HCT116 (cell line): ENCODE data around the gene KNSTRN. TPM values are rescaled to one million over a fixed set of nuclear protein-coding genes. Genes with fewer than 3 reads are reported as not detected.

Experiments used
- ATAC-seq: fragments of 200-7000 bp; cut with Tn5 transposase; 2 replicates; pipeline ENCODE4 v1.9.1; 2020; ENCODE audit warnings: mild to moderate bottlenecking, moderate library complexity
- BruUV-seq: library from RNA; stranded (reverse); fragments of 400-500 nt; replicated peaks from 2 replicates; lab custom pipeline; 2021; lab: Mats Ljungman, UMichigan
- CTCF ChIA-PET: fragments of 300-600 bp; sonication (Branson Sonifier 250); formaldehyde crosslinking; loops from one replicate; lab custom pipeline; 2021; ENCODE audit warnings: antibody characterized with exemption; lab: Charles Lee
- POLR2A ChIA-PET: fragments of 300-600, 350-600 bp; sonication (Branson Sonifier 250); formaldehyde crosslinking; loops from one replicate; lab custom pipeline; 2021; ENCODE audit warnings: antibody characterized with exemption; lab: Charles Lee
- RAD21 ChIA-PET, 2 experiments: fragments of 300-600 bp; sonication (Branson Sonifier 250); formaldehyde crosslinking; loops; one replicate each; lab custom pipeline; 2023; ENCODE audit warnings: low total read pairs in 2 of 2; ENCODE audit not compliant: uncharacterized antibody in 2 of 2, unreplicated experiment in 2 of 2, low non-redundant PET in 1 of 2; lab: Charles Lee
- DNase-seq: peaks from one replicate; pipeline ENCODE4 v3.0.0-alpha.2; 2010; ENCODE audit warnings: low read depth, low spot score
- H2AFZ ChIP-seq: fragments of 200-600 bp; shearing (Covaris generic), sonication (generic); 2 replicates; pipeline ENCODE4 v1.6.1; 2017; ENCODE audit warnings: low read depth, mixed run types, mixed read lengths, antibody characterized with exemption, low read length; ENCODE audit not compliant: poor library complexity, severe bottlenecking
- H3K27ac ChIP-seq: 2 replicates; pipeline ENCODE4 v1.5.1; 2012; ENCODE audit warnings: low read depth, low read length
- H3K27me3 ChIP-seq: fragments of 200-600 bp; sonication (generic); 2 replicates; pipeline ENCODE4 v1.6.1; 2016; ENCODE audit warnings: mixed run types, low read length, mixed read lengths; ENCODE audit not compliant: insufficient read depth
- H3K36me3 ChIP-seq, 2 experiments: fragments of 200-500 bp in 1 of 2; fragments of 200-600 bp in 1 of 2; sonication (Bioruptor generic) in 1 of 2; sonication (generic) in 1 of 2; 2 replicates each; pipeline versions ENCODE4 v1.5.1 to v1.6.1; 2014 to 2016; ENCODE audit warnings: low read length in 2 of 2, inconsistent platforms in 1 of 2, mixed read lengths in 1 of 2, mixed run types in 1 of 2; ENCODE audit not compliant: insufficient read depth in 2 of 2, control insufficient read depth in 1 of 2
- H3K4me1 ChIP-seq, 2 experiments: fragments of 200-600 bp in 1 of 2; sonication (generic) in 1 of 2; 2 replicates each; pipeline versions ENCODE4 v1.5.1 to v1.6.1; 2012 to 2017; ENCODE audit warnings: low read length in 2 of 2, inconsistent platforms in 1 of 2, mild to moderate bottlenecking in 1 of 2, mixed read lengths in 1 of 2, mixed run types in 1 of 2, moderate library complexity in 1 of 2; ENCODE audit not compliant: insufficient read depth in 2 of 2, control insufficient read depth in 1 of 2
- H3K4me2 ChIP-seq: fragments of 200-600 bp; sonication (generic); 2 replicates; pipeline ENCODE4 v1.6.1; 2017; ENCODE audit warnings: mixed run types, low read length, mixed read lengths
- H3K4me3 ChIP-seq, 2 experiments: fragments of 200-600 bp in 1 of 2; sonication (generic) in 1 of 2; replicated peaks in 1 of 2; 2 replicates each; pipeline ENCODE4 v1.5.1; 2011 to 2016; ENCODE audit warnings: low read length in 2 of 2, control low read depth in 1 of 2, low read depth in 1 of 2, mild to moderate bottlenecking in 1 of 2, mixed read lengths in 1 of 2, mixed run types in 1 of 2
- H3K79me2 ChIP-seq: fragments of 200-600 bp; sonication (generic); 2 replicates; pipeline ENCODE4 v1.6.1; 2017; ENCODE audit warnings: mild to moderate bottlenecking, mixed run types, low read length, moderate library complexity, mixed read lengths; ENCODE audit not compliant: insufficient read depth
- H3K9ac ChIP-seq: fragments of 200-600 bp; sonication (generic); 2 replicates; pipeline ENCODE4 v1.6.1; 2016; ENCODE audit warnings: low read length, mixed read lengths
- H3K9me2 ChIP-seq: fragments of 200-600 bp; sonication (generic), shearing (Covaris generic); 2 replicates; pipeline ENCODE4 v1.6.1; 2017; ENCODE audit warnings: mixed run types, mild to moderate bottlenecking, moderate library complexity; ENCODE audit not compliant: insufficient read depth
- H3K9me3 ChIP-seq, 2 experiments: fragments of 200-500 bp in 1 of 2; fragments of 200-600 bp in 1 of 2; sonication (Bioruptor generic) in 1 of 2; sonication (generic) in 1 of 2; 2 replicates each; pipeline ENCODE4 v1.6.1; 2014 to 2017; ENCODE audit warnings: low read length in 2 of 2, mixed read lengths in 2 of 2, inconsistent platforms in 1 of 2, low read depth in 1 of 2, mild to moderate bottlenecking in 1 of 2, mixed run types in 1 of 2, moderate library complexity in 1 of 2; ENCODE audit not compliant: control insufficient read depth in 1 of 2, insufficient read depth in 1 of 2
- H4K20me1 ChIP-seq: fragments of 200-600 bp; sonication (generic), shearing (Covaris generic); 2 replicates; pipeline ENCODE4 v1.6.1; 2017; ENCODE audit warnings: mixed run types, mild to moderate bottlenecking, moderate library complexity; ENCODE audit not compliant: insufficient read depth
- CBX3 ChIP-seq: IDR thresholded peaks from 2 replicates; pipeline ENCODE4 v1.6.1; 2012; ENCODE audit warnings: low read depth
- CEBPB ChIP-seq: IDR thresholded peaks from 2 replicates; pipeline ENCODE4 v1.6.1; 2012; ENCODE audit warnings: low read depth
- CTCF ChIP-seq, 3 experiments: fragments of 200-600 bp in 1 of 3; sonication (generic) in 1 of 3; IDR thresholded peaks in 2 of 3; conservative IDR thresholded peaks in 1 of 3; 2 replicates each; pipeline ENCODE4 v1.5.1; 2012 to 2017; ENCODE audit warnings: low read depth in 2 of 3, low read length in 2 of 3, antibody characterized with exemption in 1 of 3, borderline replicate concordance in 1 of 3, control low read depth in 1 of 3, mild to moderate bottlenecking in 1 of 3, mixed read lengths in 1 of 3, mixed run types in 1 of 3, moderate library complexity in 1 of 3; ENCODE audit not compliant: insufficient read depth in 1 of 3
- EGR1 ChIP-seq: IDR thresholded peaks from 2 replicates; pipeline ENCODE4 v1.6.1; 2012; ENCODE audit warnings: low read depth
- ELF1 ChIP-seq: IDR thresholded peaks from 2 replicates; pipeline ENCODE4 v1.6.1; 2012; ENCODE audit warnings: low read depth, borderline replicate concordance
- EZH2phosphoT487 ChIP-seq: fragments of 200-600 bp; IDR thresholded peaks from 2 replicates; pipeline ENCODE4 v1.6.1; 2018; ENCODE audit warnings: antibody characterized with exemption, borderline replicate concordance
- FOSL1 ChIP-seq: IDR thresholded peaks from 2 replicates; pipeline ENCODE4 v1.6.1; 2012; ENCODE audit warnings: low read depth
- JUND ChIP-seq: IDR thresholded peaks from 2 replicates; pipeline ENCODE4 v1.6.1; 2012
- MAX ChIP-seq: IDR thresholded peaks from 2 replicates; pipeline ENCODE4 v1.6.1; 2012
- POLR2A ChIP-seq: IDR thresholded peaks from 2 replicates; pipeline ENCODE4 v1.7.0; 2011; ENCODE audit warnings: borderline replicate concordance; ENCODE audit not compliant: insufficient read depth, insufficient read length; ENCODE audit errors: extremely low read depth
- POLR2AphosphoS5 ChIP-seq: IDR thresholded peaks from 2 replicates; pipeline ENCODE4 v1.6.1; 2011; ENCODE audit warnings: mild to moderate bottlenecking, low read depth, low read length, moderate library complexity
- RAD21 ChIP-seq: IDR thresholded peaks from 2 replicates; pipeline ENCODE4 v1.6.1; 2012; ENCODE audit warnings: low read depth, mild to moderate bottlenecking
- REST ChIP-seq: IDR thresholded peaks from 2 replicates; pipeline ENCODE4 v1.6.1; 2012; ENCODE audit warnings: low read depth
- SIN3A ChIP-seq: IDR thresholded peaks from 2 replicates; pipeline ENCODE4 v1.6.1; 2012; ENCODE audit warnings: low read depth
- SP1 ChIP-seq: IDR thresholded peaks from 2 replicates; pipeline ENCODE4 v1.6.1; 2012; ENCODE audit warnings: low read depth
- SRF ChIP-seq: IDR thresholded peaks from 2 replicates; pipeline ENCODE4 v1.6.1; 2012; ENCODE audit warnings: low read depth
- TCF7L2 ChIP-seq: IDR thresholded peaks from 2 replicates; pipeline ENCODE4 v1.7.0; 2011; ENCODE audit warnings: borderline replicate concordance, inconsistent platforms; ENCODE audit not compliant: insufficient read depth, insufficient read length; ENCODE audit errors: extremely low read depth
- YY1 ChIP-seq: IDR thresholded peaks from 2 replicates; pipeline ENCODE4 v1.6.1; 2011; ENCODE audit warnings: low read length, low read depth, moderate library complexity, mild to moderate bottlenecking; ENCODE audit not compliant: insufficient replicate concordance; ENCODE audit errors: extremely low read depth
- ZNF274 ChIP-seq: fragments of 200-500 bp; sonication (Bioruptor generic); IDR thresholded peaks from 2 replicates; pipeline ENCODE4 v1.6.1; 2014; ENCODE audit warnings: mild to moderate bottlenecking, low read depth, low read length, inconsistent platforms
- intact Hi-C: fragments of 100-400 bp; cut with micrococcal nuclease; formaldehyde crosslinking; loops from 2 replicates; pipeline ENCODE4 v1.10.0; 2022
- total RNA-seq: library from RNA; stranded (reverse); gene quantifications from one replicate; pipeline ENCODE4 v1.2.1, GENCODE V29; 2021; ENCODE audit not compliant: unreplicated experiment

KNSTRN gene
- total RNA-seq, 1 experiment from 2014 or later, result 84.1 TPM

GRCh38 chr15:40345225-40345866, 37.2 kb upstream of the KNSTRN start:
- ChIA-PET RAD21 (interaction anchor here in 1 of 2 experiments (0.6 kb wide), 1 partner anchor 34 kb away, joined by 4 read pairs; no protein-coding TSS in a partner anchor), CTCF (interaction anchor here (1.2 to 2.9 kb wide), 4 partner anchors 10 to 94 kb away, joined by 3 to 22 read pairs (median 12); partner anchors contain the start of gene DISP2), POLR2A (no interaction called here)
- no peak overlapping the region for H3K4me3 ChIP-seq
- H3K9me2 ChIP-seq, result no peaks in the 10 kb centered on the region
- no peak overlapping the region for H3K4me2 ChIP-seq
- H3K27ac ChIP-seq, result no peak overlapping the region
- H2AFZ ChIP-seq, result no peak overlapping the region
- peaks cover 12 to 65% of the 10 kb centered on the region in 2 experiments for H3K4me1 ChIP-seq
- TF ChIP-seq TCF7L2 (no peak), SIN3A (no peak), JUND (no peak), MAX (no peak), YY1 (no peak), CEBPB (no peak), EGR1 (no peak), FOSL1 (no peak), POLR2A (no peak), POLR2AphosphoS5 (no peak), REST (no peak), SP1 (no peak), RAD21 (no peak), EZH2phosphoT487 (no peak), ELF1 (no peak), ZNF274 (no peak), SRF (no peak), CBX3 (no peak), CTCF (IDR thresholded peaks at IDR 0.05 in 2 of 3, conservative IDR thresholded peaks at IDR 0.05 in 1 of 3; ENCODE audit: borderline replicate concordance in 1 of 3, insufficient read depth in 1 of 3, low read depth in 2 of 3, low read length in 2 of 3) (no peak)
- H3K9ac ChIP-seq, result no peak overlapping the region
- no peaks in the 10 kb centered on the region for H3K36me3 ChIP-seq
- intact Hi-C loops, result loop anchor here (10.0 kb wide), 1 partner anchor 159 kb away; no protein-coding TSS in a partner anchor
- H3K9me3 ChIP-seq, result no peaks in the 10 kb centered on the region
- DNase-seq (no peak), ATAC-seq (no peak)
- no TSS peak for BruUV-seq
- H4K20me1 ChIP-seq, result no peaks in the 10 kb centered on the region
- H3K27me3 ChIP-seq, result no peaks in the 10 kb centered on the region
- no peaks in the 10 kb centered on the region for H3K79me2 ChIP-seq
